ENCODE results near the gene POLR1E. TPM values are rescaled to one million over a fixed set of nuclear protein-coding genes. Genes with fewer than 3 reads are reported as not detected.

The POLR1E gene
- polyA plus RNA-seq, 1 donor (not counting 4 experiments of a cell fraction or from before 2014, with no cell fraction given) = 44.4 TPM

- DNase-seq (ENCODE audit: low read depth, low spot score) (no peak), FAIRE-seq (no peak)
- no peaks in the 10 kb centered on the region for H3K79me2 ChIP-seq (ENCODE audit: control insufficient read depth, insufficient read depth, low read length)
- no peaks in the 10 kb centered on the region for H3K9me1 ChIP-seq (ENCODE audit: control insufficient read depth, extremely low read depth, insufficient read depth, low read length)
- no peak overlapping the region for H3K27ac ChIP-seq (ENCODE audit: control insufficient read depth, insufficient read depth, low read length)
- H3K9ac ChIP-seq (ENCODE audit: control insufficient read depth, extremely low read depth, insufficient read depth, low read length) = no peak overlapping the region
- no peaks in the 10 kb centered on the region for H3K9me3 ChIP-seq (ENCODE audit: control insufficient read depth, low read depth, low read length)
- H3K36me3 ChIP-seq (ENCODE audit: control insufficient read depth in 2 of 2, extremely low read depth in 1 of 2, insufficient read depth in 2 of 2, low read length in 2 of 2) = no peaks in the 10 kb centered on the region
- dilution Hi-C loops (cut with MboI; ENCODE audit: extremely low pct_ligation_motif_present, low sequenced_read_pairs) = no loop called here
- no peak overlapping the region for H3K4me3 ChIP-seq (ENCODE audit: control insufficient read depth in 2 of 3, extremely low read depth in 1 of 3, insufficient read depth in 2 of 3, low read depth in 1 of 3, low read length in 3 of 3)
- no peak overlapping the region for H2AFZ ChIP-seq (ENCODE audit: control insufficient read depth, low read length)
- H3K27me3 ChIP-seq (ENCODE audit: control insufficient read depth, extremely low read depth, insufficient read depth, low read length) = no peaks in the 10 kb centered on the region
- no peaks in the 10 kb centered on the region for H3K4me1 ChIP-seq (ENCODE audit: control insufficient read depth, extremely low read depth, insufficient read depth, low read length)
- H4K20me1 ChIP-seq (ENCODE audit: control insufficient read depth, extremely low read depth, insufficient read depth, low read length) = no peaks in the 10 kb centered on the region
- no peak for TF ChIP-seq EZH2 (IDR thresholded peaks at IDR 0.05; ENCODE audit: low read length)
- TF ChIP-seq, protein P1, sequence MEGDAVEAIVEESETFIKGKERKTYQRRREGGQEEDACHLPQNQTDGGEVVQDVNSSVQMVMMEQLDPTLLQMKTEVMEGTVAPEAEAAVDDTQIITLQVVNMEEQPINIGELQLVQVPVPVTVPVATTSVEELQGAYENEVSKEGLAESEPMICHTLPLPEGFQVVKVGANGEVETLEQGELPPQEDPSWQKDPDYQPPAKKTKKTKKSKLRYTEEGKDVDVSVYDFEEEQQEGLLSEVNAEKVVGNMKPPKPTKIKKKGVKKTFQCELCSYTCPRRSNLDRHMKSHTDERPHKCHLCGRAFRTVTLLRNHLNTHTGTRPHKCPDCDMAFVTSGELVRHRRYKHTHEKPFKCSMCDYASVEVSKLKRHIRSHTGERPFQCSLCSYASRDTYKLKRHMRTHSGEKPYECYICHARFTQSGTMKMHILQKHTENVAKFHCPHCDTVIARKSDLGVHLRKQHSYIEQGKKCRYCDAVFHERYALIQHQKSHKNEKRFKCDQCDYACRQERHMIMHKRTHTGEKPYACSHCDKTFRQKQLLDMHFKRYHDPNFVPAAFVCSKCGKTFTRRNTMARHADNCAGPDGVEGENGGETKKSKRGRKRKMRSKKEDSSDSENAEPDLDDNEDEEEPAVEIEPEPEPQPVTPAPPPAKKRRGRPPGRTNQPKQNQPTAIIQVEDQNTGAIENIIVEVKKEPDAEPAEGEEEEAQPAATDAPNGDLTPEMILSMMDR (optimal IDR thresholded peaks at IDR 0.05 in 1 of 3, IDR thresholded peaks at IDR 0.05 in 1 of 3, conservative IDR thresholded peaks at IDR 0.05 in 1 of 3; ENCODE audit: extremely low read depth in 1 of 3, insufficient read depth in 2 of 3, low read length in 3 of 3) = no peak
- no peak overlapping the region for H3K4me2 ChIP-seq (ENCODE audit: control insufficient read depth, extremely low read depth, insufficient read depth, low read depth, low read length)
Measured at GRCh38 chr9:37551888-37552287, 66.1 kb downstream of the POLR1E start.

Other genes starting within 250 kb of the POLR1E start
- 116 to 173 TPM (median 130 TPM) in 3 replicates for gene GRHPR, start 63.3 kb upstream of the POLR1E start, polyA plus RNA-seq
- 10.2 to 14.5 TPM (median 12.6 TPM) in 3 replicates for gene ZBTB5, start 20.5 kb upstream of the POLR1E start, polyA plus RNA-seq
- gene FBXO10, start 90.4 kb downstream of the POLR1E start, polyA plus RNA-seq = 4.1 to 6.6 TPM (median 5.1 TPM) in 3 replicates
- 175 to 232 TPM (median 193 TPM) in 3 replicates for gene TOMM5, start 106.6 kb downstream of the POLR1E start, polyA plus RNA-seq
- 0.01 to 0.06 TPM (median 0.01 TPM) in 3 replicates for gene FRMPD1, start 165.0 kb downstream of the POLR1E start, polyA plus RNA-seq

All from keratinocyte (primary cell).